MM.1S (cell line): ENCODE measurements around the gene SMIM22.

Experiments used
- CTCF ChIP-seq: fragments of 300-600 bp; sonication (generic); IDR thresholded peaks from 2 replicates; pipeline ENCODE4 v1.5.1; 2016; ENCODE audit warnings: antibody characterized with exemption, low read length, mixed read lengths
- EZH2 ChIP-seq: fragments of 300-600 bp; sonication (generic); optimal IDR thresholded peaks from 2 replicates; pipeline ENCODE3; 2017; ENCODE audit warnings: low read depth, mild to moderate bottlenecking, antibody characterized with exemption, low read length, mixed read lengths

- TF ChIP-seq CTCF (no peak), EZH2 (no peak)
Measured at GRCh38 chr16:4801051-4801961, 6.1 kb downstream of the SMIM22 start.
